GM11168 (cell line): ENCODE measurements around the gene ACKR4.
"Not testable (repeated sequence)": the region's sequence is repeated elsewhere in the genome, so short reads cannot be mapped to it uniquely, and the experiment has no call there.

Experiments used
- in situ Hi-C: fragments of 300-500 bp; cut with MboI; formaldehyde crosslinking; loops from one replicate; pipeline ENCODE4 v1.12.0; 2022; ENCODE audit warnings: low sequenced_read_pairs; ENCODE audit not compliant: unreplicated experiment

The ACKR4 gene

DNA sequence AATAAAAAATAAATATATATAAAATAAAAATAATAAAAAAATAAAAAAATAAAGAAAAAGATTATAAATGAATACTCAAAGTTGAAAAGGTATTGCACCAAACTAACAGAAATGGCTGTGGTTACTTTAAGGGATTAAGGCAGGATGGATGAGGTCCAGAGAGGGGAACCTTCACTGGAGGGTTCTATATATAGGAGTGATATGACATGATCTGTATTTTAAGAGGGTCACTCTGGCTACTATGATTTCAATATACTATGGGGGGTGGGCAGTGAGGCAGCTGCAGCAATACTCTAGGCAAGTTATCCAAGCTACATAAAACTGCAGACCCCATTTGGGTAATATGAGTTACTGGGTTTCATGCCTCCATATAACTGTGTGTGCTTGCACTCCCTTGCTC is 38.0 kb downstream of the ACKR4 start:
- in situ Hi-C loops: no loop called here

DNA sequence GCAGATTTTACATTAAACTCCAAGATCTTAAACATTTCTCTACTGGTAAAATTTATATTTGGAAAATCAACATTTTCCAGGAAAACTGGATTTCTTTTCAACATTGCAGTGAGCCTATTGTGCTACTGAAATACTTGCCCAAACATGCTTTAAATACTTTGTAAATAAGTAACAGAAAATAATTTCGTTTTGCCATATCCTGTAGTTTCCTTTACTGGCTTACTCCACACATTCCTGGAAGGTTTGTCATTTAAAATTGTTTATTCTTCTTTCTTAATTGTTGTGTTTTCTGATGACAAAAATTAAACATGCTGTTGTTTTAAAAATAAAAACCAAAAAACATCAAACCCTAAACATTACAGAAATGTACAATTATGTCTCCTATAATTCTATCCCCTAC is 40.5 kb downstream of the ACKR4 start:
- in situ Hi-C loops: no loop called here

DNA sequence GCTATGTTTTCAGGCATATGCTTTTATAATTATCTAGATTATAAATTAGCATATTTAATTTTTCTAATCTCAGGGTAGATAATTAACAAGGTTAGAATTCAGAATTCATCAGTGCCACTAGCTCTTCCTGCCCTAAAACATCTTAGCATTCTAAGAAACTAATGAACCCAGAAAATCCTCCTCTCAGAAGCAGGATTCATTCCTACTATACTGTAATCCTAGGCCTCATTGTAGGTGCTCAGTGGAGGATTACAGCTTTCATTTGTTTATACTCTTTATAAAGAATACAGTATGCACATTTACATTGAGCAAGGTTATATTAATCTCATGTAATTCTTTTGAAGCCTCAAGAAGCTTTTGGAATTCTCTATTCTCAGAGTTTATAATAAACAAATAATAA is 41.6 kb downstream of the ACKR4 start:
- in situ Hi-C loops: no loop called here

DNA sequence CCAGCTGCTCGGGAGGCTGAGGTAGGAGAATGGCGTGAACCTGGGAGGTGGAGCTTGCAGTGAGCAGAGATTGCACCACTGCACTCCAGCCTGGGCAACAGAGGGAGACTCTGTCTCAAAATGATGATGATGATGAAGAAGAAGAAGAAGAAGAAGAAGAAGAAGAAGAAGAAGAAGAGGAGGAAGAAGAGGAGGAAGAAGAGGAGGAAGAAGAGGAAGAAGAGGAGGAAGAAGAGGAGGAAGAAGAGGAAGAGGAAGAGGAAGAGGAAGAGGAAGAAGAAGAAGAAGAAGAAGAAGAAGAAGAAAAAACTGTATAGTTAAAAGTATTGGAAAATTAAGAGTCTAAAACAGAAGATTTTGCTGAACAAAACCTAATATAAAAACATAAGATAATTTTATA is 44.4 kb downstream of the ACKR4 start:
- in situ Hi-C loops: not testable (repeated sequence)

DNA sequence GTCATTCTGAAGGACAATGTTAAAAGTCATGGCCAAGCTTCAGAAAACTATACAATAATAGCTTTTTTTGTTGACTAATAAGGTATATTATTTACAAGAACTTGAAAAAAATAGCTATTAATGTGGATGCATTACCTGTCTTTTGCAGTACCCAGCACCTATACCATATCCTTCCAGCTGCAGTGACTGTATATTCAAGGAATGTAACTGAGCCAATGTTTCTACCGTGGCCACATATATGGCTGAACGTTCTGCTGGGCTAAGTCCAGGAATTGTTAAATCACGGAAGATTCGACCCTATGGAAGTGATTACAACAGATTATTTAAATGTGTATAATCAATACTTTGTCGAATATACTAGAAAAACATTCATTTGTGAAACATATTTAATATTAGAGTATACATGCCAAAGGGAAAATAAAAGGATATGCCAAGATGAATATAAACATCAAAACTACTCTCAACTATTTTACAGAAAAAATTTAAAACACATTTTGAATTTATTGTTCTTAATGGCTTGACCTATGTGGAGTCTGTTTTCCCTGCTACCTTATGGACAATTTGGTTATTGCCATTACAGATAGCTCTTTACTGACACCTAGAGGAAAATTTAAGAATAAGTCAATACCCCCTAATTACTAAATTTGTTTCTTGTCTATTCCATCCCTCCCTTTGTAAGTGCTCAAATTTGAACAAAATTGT is 44.9 kb downstream of the ACKR4 start:
- in situ Hi-C loops: no loop called here

DNA sequence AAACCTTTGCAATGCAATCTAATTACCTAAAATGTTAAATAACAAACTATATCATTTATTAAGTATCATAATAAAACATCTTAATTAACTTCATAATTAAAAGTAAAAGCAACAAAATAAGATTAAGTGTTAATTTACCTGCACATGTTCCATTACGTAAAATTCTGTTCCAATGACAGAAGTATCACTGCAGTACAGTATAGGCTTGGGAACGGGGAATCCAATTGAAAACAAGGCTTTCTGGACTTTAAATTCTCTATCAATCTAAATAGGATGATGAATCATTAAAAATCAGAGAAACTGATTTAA is 45.4 kb downstream of the ACKR4 start:
- in situ Hi-C loops: no loop called here

DNA sequence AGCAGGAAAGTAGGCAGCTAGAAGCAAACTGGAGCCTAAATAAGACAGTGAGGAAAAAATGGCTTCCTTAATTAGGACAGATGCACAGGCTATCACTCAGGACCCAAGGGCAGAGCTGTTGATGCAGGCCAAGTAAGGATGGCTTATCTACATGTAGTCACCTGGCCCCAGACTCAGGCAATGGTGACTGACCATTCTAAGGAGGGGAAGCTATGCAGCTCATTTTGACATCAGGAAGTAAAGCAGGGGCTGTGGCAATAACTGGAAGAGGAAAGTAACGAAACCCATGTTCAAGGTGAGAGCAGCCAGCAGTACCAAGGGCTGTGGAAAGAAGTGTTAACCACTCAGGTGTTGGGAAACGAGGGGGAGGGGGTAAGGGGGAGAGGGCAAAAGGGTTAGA is 46.3 kb downstream of the ACKR4 start:
- in situ Hi-C loops: no loop called here

DNA sequence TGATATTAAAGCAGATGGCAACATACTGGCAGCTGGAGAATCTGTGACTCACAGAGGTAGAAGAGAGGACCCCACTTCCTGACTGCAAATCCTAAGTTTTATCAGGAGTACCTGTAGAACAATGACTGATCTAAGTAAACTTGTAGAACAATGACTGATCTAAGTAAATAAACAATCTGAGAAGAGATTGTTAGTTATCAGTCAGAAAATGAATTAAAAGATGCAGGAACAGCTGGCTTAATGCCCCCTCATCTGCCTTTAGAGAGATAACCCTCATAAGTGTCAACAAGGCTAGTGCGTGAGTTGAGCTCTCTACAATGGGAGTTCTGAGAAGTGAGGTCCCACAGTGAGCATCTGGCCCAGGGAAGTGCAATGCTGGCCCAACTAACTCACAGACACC is 48.0 kb downstream of the ACKR4 start:
- in situ Hi-C loops: loop anchor here (5.0 kb wide), 1 partner anchor 108 kb away; no protein-coding TSS in a partner anchor

DNA sequence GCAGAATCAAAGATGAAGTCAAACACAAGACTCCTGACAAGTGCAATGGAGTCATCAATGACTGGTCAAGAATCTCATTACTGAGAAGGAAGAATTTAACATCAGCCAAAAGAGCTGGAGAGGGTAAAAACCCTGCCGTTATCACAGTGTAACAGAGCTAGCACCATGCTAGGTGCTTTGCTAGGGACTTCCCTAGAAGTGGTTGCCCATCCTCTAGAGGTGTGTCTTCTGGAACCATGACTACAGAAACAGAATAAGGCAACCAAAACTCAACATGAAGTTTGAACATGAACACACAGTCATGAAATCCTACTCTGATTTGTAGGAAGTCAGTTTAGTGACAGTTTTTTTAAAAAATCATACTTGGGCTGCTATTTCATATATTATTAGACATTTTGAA is 53.1 kb downstream of the ACKR4 start:
- in situ Hi-C loops: no loop called here
